BE2C (cell line): Measurements from ENCODE around the gene ZNF358.

ENCODE experiments used
- DNase-seq: peaks from one replicate; pipeline ENCODE4 v3.0.0-alpha.2; 2020
- H3K27me3 ChIP-seq: fragments of 250-450 bp; sonication (Bioruptor Pico); 2 replicates; pipeline ENCODE4 v1.5.1; 2020; ENCODE audit warnings: mild to moderate bottlenecking
- H3K36me3 ChIP-seq: fragments of 250-450 bp; sonication (Bioruptor Pico); 2 replicates; pipeline ENCODE4 v1.5.1; 2020; ENCODE audit warnings: mild to moderate bottlenecking
- H3K4me1 ChIP-seq: fragments of 250-450 bp; sonication (Bioruptor Pico); 2 replicates; pipeline ENCODE4 v1.5.1; 2020
- H3K4me3 ChIP-seq: 2 replicates; pipeline ENCODE4 v1.5.1; 2011; ENCODE audit warnings: low read depth, low read length
- H3K9me3 ChIP-seq: fragments of 250-450 bp; sonication (Bioruptor Pico); 2 replicates; pipeline ENCODE4 v1.5.1; 2020
- TF ChIP-seq, protein P1 (sequence below): IDR thresholded peaks from 2 replicates; pipeline ENCODE4 v1.5.1; 2012; ENCODE audit warnings: mild to moderate bottlenecking, low read depth, low read length

Gene ZNF358

GRCh38 chr19:7520131-7521051 lies 4.5 kb downstream of the ZNF358 start:
- Histone ChIP-seq H3K4me3 (no peak overlapping the region), H3K36me3 (no peaks in the 10 kb centered on the region), H3K4me1 (peaks cover 3% of the 10 kb centered on the region), H3K9me3 (no peaks in the 10 kb centered on the region), H3K27me3 (no peaks in the 10 kb centered on the region)
- no peak for DNase-seq
- TF ChIP-seq, protein P1, sequence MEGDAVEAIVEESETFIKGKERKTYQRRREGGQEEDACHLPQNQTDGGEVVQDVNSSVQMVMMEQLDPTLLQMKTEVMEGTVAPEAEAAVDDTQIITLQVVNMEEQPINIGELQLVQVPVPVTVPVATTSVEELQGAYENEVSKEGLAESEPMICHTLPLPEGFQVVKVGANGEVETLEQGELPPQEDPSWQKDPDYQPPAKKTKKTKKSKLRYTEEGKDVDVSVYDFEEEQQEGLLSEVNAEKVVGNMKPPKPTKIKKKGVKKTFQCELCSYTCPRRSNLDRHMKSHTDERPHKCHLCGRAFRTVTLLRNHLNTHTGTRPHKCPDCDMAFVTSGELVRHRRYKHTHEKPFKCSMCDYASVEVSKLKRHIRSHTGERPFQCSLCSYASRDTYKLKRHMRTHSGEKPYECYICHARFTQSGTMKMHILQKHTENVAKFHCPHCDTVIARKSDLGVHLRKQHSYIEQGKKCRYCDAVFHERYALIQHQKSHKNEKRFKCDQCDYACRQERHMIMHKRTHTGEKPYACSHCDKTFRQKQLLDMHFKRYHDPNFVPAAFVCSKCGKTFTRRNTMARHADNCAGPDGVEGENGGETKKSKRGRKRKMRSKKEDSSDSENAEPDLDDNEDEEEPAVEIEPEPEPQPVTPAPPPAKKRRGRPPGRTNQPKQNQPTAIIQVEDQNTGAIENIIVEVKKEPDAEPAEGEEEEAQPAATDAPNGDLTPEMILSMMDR: no peak

- Histone ChIP-seq H3K36me3 (no peaks in the 10 kb centered on the region; the same call in 1 of the 2 replicates), H3K27me3 (no peaks in the 10 kb centered on the region), H3K4me3 (peak overlapping the region; percentile 85), H3K9me3 (no peaks in the 10 kb centered on the region), H3K4me1 (no peaks in the 10 kb centered on the region)
- TF ChIP-seq, protein P1: no peak
- no peak for DNase-seq
Observed at GRCh38 chr19:7521551-7522071, 5.7 kb downstream of the ZNF358 start.

GRCh38 chr19:7522072-7522922 lies 6.4 kb downstream of the ZNF358 start, which contains the start of gene MCOLN1:
MCOLN1 (plus strand) TSS chr19:7522624; CDS start chr19:7522751, 127 bp downstream.
- Histone ChIP-seq H3K9me3 (no peaks in the 10 kb centered on the region), H3K27me3 (no peaks in the 10 kb centered on the region), H3K4me1 (no peaks in the 10 kb centered on the region), H3K4me3 (peak within 1 kb of the TSS; percentile 85), H3K36me3 (no peaks in the 10 kb centered on the region; the same call in 1 of the 2 replicates)
- peak; percentile 100 for DNase-seq
- TF ChIP-seq, protein P1: no peak

DNA sequence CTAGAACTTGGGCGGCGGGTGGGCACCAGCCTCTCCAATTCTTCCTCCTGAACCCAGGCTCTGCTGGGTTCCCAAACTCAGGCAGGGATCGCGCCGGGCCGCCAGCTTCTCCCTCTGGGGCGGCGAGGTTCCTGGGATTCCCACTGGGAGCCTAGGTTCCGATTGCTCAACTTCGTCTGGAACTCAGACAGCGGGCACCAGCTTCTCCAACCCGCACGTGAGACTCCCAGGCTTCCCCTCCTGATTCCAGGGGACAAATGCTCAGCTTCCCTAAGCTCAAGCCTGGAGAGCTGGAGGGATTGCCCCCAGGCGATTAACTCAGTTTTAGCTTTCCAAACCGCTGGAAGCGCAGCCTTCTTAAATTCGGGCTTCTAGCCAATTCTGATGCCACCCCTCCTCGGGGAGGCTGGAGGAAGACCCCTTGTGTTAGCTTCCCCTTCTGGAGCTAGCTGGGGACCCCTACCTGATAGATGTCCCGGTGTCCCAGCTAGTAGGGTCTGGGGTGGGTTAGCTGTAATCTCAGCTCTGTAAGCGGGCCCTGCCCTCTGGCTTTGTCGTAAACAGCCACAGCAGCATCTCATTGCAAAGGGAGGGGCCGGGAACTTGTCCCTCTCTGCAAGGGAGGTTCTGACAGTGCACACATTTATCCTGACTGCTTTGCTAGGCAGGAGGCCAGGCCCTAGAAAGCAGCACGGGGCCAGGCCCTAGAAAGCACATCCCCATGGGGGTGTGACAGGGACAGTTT lies 7.2 kb downstream of the ZNF358 start:
- Histone ChIP-seq H3K36me3 (no peaks in the 10 kb centered on the region; the same call in 1 of the 2 replicates), H3K27me3 (no peaks in the 10 kb centered on the region), H3K9me3 (no peaks in the 10 kb centered on the region), H3K4me1 (no peaks in the 10 kb centered on the region), H3K4me3 (peak overlapping the region; percentile 85)
- DNase-seq: no peak
- TF ChIP-seq, protein P1: no peak

GRCh38 chr19:7524523-7524922 lies 8.6 kb downstream of the ZNF358 start:
- Histone ChIP-seq H3K9me3 (no peaks in the 10 kb centered on the region), H3K27me3 (no peaks in the 10 kb centered on the region), H3K4me1 (no peaks in the 10 kb centered on the region), H3K4me3 (no peak overlapping the region), H3K36me3 (no peaks in the 10 kb centered on the region; the same call in 1 of the 2 replicates)
- TF ChIP-seq, protein P1: no peak
- DNase-seq: no peak
